H1 (cell line): ENCODE data around the gene SIX4. TPM values are rescaled to one million over a fixed set of nuclear protein-coding genes. Genes with fewer than 3 reads are reported as not detected.

Source experiments
- CEBPB ChIP-seq: IDR thresholded peaks from 2 replicates; pipeline ENCODE4 v1.6.1; 2012; ENCODE audit warnings: low read depth, low read length
- CTCF ChIP-seq, 3 experiments: IDR thresholded peaks; 1 replicate in 2 of 3; 2 replicates in 1 of 3; pipeline versions ENCODE4 v1.5.1 to v1.6.1; 2011; ENCODE audit warnings: low read length in 3 of 3, mild to moderate bottlenecking in 3 of 3, inconsistent platforms in 2 of 3, low read depth in 1 of 3, moderate library complexity in 1 of 3; ENCODE audit not compliant: insufficient read depth in 1 of 3; ENCODE audit errors: control extremely low read depth in 1 of 3
- KDM4A ChIP-seq: IDR thresholded peaks from one replicate; pipeline ENCODE4 v1.7.1; 2012; ENCODE audit warnings: low read depth, mild to moderate bottlenecking, moderate library complexity, low read length, inconsistent platforms; ENCODE audit not compliant: severe bottlenecking
- PHF8 ChIP-seq: fragments of 200-600 bp; sonication (generic); conservative IDR thresholded peaks from 2 replicates; pipeline ENCODE4 v1.7.1; 2012; ENCODE audit warnings: low read depth, mild to moderate bottlenecking, inconsistent platforms, low read length, moderate library complexity
- POLR2AphosphoS5 ChIP-seq: IDR thresholded peaks from 2 replicates; pipeline ENCODE4 v1.6.1; 2011; ENCODE audit warnings: low read depth, low read length
- RAD21 ChIP-seq, 2 experiments: IDR thresholded peaks in 1 of 2; conservative IDR thresholded peaks in 1 of 2; 2 replicates each; pipeline ENCODE4 v1.6.1; 2011; ENCODE audit warnings: low read depth in 2 of 2, low read length in 2 of 2, improper control_type of control experiment in 1 of 2, inconsistent platforms in 1 of 2, mild to moderate bottlenecking in 1 of 2, moderate library complexity in 1 of 2
- SP1 ChIP-seq: IDR thresholded peaks from 2 replicates; pipeline ENCODE4 v1.6.1; 2011; ENCODE audit warnings: low read depth, low read length
- TAF1 ChIP-seq: IDR thresholded peaks from 2 replicates; pipeline ENCODE4 v1.6.1; 2011; ENCODE audit warnings: mild to moderate bottlenecking, low read depth, low read length
- polyA plus RNA-seq, 7 experiments: library from polyadenylated mRNA; depleted of rRNA in 3 of 7; stranded (reverse) in 5 of 7; unstranded in 2 of 7; fragments of >200 nt in 5 of 7; fragments of 200-250 nt in 2 of 7; gene quantifications; 1 replicate in 5 of 7; 2 replicates in 1 of 7; 4 replicates in 1 of 7; pipeline versions ENCODE4 v1.2.1 to v1.2.3, GENCODE V29; 2011 to 2013; ENCODE audit warnings: missing spikeins in 2 of 7, mixed read lengths in 2 of 7
- total RNA-seq: library from RNA; stranded (reverse); fragmentation: NEBNext Ultra II Directional; extraction: Animal tissue kit (Norgen Biotek cat#: 25700); gene quantifications from 2 replicates; pipeline ENCODE4 v1.2.1, GENCODE V29; 2021

The SIX4 gene
- total and polyA plus RNA-seq, 2 of the 8 experiments (the other 6 are each of a cell fraction or from before 2014, with no cell fraction given), result 9.0 to 38.9 TPM

GRCh38 chr14:60734465-60735242 is 10.5 kb upstream of the SIX4 start, which contains the start of gene MNAT1 (continued):
- TF ChIP-seq POLR2AphosphoS5, result peak; percentile 92
- peak in 1 of 2 experiments; percentile 43; a peak in 3 of 4 replicates for TF ChIP-seq RAD21 (IDR thresholded peaks at IDR 0.05 in 1 of 2, conservative IDR thresholded peaks at IDR 0.05 in 1 of 2; ENCODE audit: low read depth in 2 of 2, low read length in 2 of 2)
- peak; percentile 89 for TF ChIP-seq PHF8
- peak in 1 of 3 experiments; percentile 17; a peak in 1 of 4 replicates for TF ChIP-seq CTCF (IDR thresholded peaks at IDR 0.05; ENCODE audit: control extremely low read depth in 1 of 3, insufficient read depth in 1 of 3, low read depth in 1 of 3, low read length in 3 of 3)
- peak; percentile 99 for TF ChIP-seq TAF1
- TF ChIP-seq SP1, result peak; percentile 79
- no peak for TF ChIP-seq CEBPB
- peak; percentile 74 for TF ChIP-seq KDM4A
